Measurements from ENCODE around the gene ABCC4. TPM values are rescaled to one million over a fixed set of nuclear protein-coding genes. Genes with fewer than 3 reads are reported as not detected.

Gene ABCC4
- total and polyA plus RNA-seq, 8 donors = 1.5 to 87.2 (median 29.7) TPM

DNA sequence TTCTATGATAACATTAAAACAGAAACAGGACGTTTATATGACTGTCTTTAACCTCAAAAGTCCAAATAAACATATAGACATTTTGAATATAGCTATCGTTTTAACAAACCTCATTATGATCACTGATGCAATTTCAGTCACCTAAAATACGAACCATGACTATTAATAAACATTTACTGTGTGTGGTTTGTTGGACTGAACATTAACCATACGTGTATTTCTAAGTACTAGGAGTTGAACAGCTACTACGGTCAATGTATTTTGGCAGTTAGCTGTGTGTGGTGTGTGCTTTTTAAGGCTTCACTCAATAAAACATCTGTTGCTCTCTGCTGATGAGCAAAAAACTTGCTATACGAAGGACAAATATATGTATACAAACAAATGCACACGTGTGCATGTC is 281.4 kb downstream of the ABCC4 start:
- no peaks in the 10 kb centered on the region for H3K27me3 ChIP-seq
- no peak for TF ChIP-seq POLR2A (IDR thresholded peaks at IDR 0.05)
- no peak for TF ChIP-seq POLR2AphosphoS5 (IDR thresholded peaks at IDR 0.05)
- no peak for TF ChIP-seq EP300 (IDR thresholded peaks at IDR 0.05)
- TF ChIP-seq, protein P1, sequence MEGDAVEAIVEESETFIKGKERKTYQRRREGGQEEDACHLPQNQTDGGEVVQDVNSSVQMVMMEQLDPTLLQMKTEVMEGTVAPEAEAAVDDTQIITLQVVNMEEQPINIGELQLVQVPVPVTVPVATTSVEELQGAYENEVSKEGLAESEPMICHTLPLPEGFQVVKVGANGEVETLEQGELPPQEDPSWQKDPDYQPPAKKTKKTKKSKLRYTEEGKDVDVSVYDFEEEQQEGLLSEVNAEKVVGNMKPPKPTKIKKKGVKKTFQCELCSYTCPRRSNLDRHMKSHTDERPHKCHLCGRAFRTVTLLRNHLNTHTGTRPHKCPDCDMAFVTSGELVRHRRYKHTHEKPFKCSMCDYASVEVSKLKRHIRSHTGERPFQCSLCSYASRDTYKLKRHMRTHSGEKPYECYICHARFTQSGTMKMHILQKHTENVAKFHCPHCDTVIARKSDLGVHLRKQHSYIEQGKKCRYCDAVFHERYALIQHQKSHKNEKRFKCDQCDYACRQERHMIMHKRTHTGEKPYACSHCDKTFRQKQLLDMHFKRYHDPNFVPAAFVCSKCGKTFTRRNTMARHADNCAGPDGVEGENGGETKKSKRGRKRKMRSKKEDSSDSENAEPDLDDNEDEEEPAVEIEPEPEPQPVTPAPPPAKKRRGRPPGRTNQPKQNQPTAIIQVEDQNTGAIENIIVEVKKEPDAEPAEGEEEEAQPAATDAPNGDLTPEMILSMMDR (IDR thresholded peaks at IDR 0.05) = no peak
- H3K4me1 ChIP-seq = no peaks in the 10 kb centered on the region
- H3K9me3 ChIP-seq = no peaks in the 10 kb centered on the region
- H3K4me3 ChIP-seq = no peak overlapping the region
- no peak for DNase-seq
- peaks cover 0 to 13% (median 5%) of the 10 kb centered on the region in 4 donors for H3K36me3 ChIP-seq
- no peak overlapping the region for H3K27ac ChIP-seq
- 63 to 85% (median 76%) methylated on average over 7 of the region's 7 CpGs for WGBS, 5 donors
- intact Hi-C loops (cut with DNase I; ENCODE audit: low total_unique reads) = no loop called here

DNA sequence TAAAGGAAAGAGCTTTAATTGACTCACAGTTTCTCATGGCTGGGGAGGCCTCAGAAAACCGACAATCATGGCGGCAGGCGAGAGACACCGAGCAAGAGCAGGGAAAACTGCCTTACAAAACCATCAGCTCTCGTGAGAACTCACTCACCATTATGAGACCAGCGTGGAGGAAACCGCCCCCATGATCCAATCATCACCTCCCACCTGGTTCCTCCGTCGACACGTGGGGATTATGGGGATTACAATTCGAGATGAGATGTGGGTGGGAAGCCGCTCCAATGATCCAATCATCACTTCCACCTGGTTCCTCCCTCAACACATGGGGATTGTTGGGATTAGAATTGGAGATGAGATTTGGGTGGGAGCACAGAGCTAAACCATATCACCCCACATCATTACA is 293.9 kb downstream of the ABCC4 start:
- no peak for DNase-seq
- no peak overlapping the region for H3K27ac ChIP-seq
- TF ChIP-seq POLR2AphosphoS5 (IDR thresholded peaks at IDR 0.05) = no peak
- no peak for TF ChIP-seq POLR2A (IDR thresholded peaks at IDR 0.05)
- TF ChIP-seq, protein P1 (IDR thresholded peaks at IDR 0.05) = no peak
- no peak for TF ChIP-seq EP300 (IDR thresholded peaks at IDR 0.05)
- no peaks in the 10 kb centered on the region for H3K36me3 ChIP-seq
- H3K9me3 ChIP-seq = no peaks in the 10 kb centered on the region
- H3K4me1 ChIP-seq = peaks cover 7 to 17% (median 15%) of the 10 kb centered on the region in 4 donors
- H3K27me3 ChIP-seq = peaks cover 0 to 20% (median 7%) of the 10 kb centered on the region in 3 donors
- WGBS, 5 donors = 89 to 95% (median 93%) methylated on average over 12 of the region's 12 CpGs
- H3K4me3 ChIP-seq = no peak overlapping the region
- intact Hi-C loops (cut with DNase I; ENCODE audit: low total_unique reads) = no loop called here

DNA sequence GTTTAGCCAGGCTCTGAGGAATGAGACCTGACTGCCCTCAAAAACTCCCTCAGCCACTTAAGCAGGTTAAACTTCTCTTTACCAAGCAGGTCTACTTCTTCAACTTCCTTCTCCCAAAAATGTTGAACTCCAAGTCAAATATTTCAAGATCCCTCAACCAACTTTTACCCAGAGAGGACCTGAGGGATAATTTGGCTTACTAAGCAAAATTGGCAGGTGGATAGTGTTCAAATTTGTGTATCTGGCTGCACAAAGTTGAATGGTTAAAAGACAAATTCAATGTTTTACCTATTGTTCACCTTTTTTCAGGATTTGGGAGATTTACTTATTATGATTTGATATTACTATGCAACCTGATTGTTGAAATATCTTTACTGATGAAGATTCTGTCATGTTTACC is 296.0 kb downstream of the ABCC4 start:
- Histone ChIP-seq H3K27ac (no peak overlapping the region), H3K9me3 (no peaks in the 10 kb centered on the region), H3K27me3 (peaks cover 0 to 33% (median 7%) of the 10 kb centered on the region in 3 donors), H3K4me3 (no peak overlapping the region), H3K36me3 (no peaks in the 10 kb centered on the region), H3K4me1 (peaks cover 7 to 17% (median 15%) of the 10 kb centered on the region in 4 donors)
- intact Hi-C loops (cut with DNase I; ENCODE audit: low total_unique reads) = no loop called here
- TF ChIP-seq, protein P1 (IDR thresholded peaks at IDR 0.05) = no peak
- no peak for TF ChIP-seq POLR2A (IDR thresholded peaks at IDR 0.05)
- TF ChIP-seq EP300 (IDR thresholded peaks at IDR 0.05) = no peak
- no peak for TF ChIP-seq POLR2AphosphoS5 (IDR thresholded peaks at IDR 0.05)
- no peak for DNase-seq

DNA sequence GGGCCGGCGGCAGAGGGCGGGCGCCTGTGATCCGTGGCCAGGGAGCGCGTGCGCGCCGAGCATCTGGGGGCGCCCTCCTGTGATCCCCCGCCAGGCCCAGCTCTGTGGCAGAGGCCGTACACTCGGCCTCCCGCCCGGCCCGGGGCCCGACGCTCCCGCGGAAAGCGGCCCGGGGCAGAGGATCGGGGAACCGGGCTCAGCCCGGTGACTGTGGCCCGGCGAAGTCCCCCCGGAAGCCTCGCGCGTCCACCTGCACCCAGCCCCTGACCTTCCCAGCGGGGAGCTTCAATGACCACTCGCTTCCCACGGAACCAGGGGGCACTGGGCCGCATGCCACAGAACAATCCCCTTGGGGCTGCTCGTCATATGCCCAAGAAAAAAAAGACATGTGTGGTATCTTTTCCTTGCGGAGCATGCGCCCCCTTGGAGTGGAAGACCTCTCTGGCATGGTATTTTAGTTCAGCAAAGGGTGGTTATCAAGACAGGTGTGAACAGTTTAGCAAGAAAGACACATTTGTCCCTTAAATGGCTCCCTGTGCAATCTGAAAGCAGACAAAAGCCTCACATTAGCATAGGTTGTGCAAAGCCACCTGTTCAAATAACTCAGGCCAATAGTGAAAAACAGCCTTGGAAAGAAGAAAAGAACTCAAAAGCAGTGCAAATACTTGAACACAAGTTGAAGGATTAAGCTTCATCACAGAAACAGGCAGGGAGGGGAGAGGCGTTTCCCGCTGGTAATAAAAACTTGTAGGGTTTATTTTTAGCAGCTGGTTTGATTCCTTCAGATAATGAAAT is 298.0 kb downstream of the ABCC4 start:
- peak overlapping the region; percentile 26 to 49 (median 32) for H3K4me3 ChIP-seq
- no peak for TF ChIP-seq POLR2AphosphoS5 (IDR thresholded peaks at IDR 0.05)
- TF ChIP-seq POLR2A (IDR thresholded peaks at IDR 0.05) = no peak
- no peak for TF ChIP-seq EP300 (IDR thresholded peaks at IDR 0.05)
- TF ChIP-seq, protein P1 (IDR thresholded peaks at IDR 0.05) = no peak
- intact Hi-C loops (cut with DNase I; ENCODE audit: low total_unique reads) = no loop called here

More for the DNA sequence above, 298.0 kb downstream of the ABCC4 start:
- Histone ChIP-seq H3K4me1 (peaks cover 7 to 17% (median 15%) of the 10 kb centered on the region in 4 donors), H3K27me3 (peaks cover 0 to 33% (median 7%) of the 10 kb centered on the region in 3 donors), H3K36me3 (no peaks in the 10 kb centered on the region), H3K9me3 (no peaks in the 10 kb centered on the region), H3K27ac (peak overlapping the region in 2 of 5 donors; percentile 28 to 46)
- peak in 1 of 2 donors; percentile 62 for DNase-seq
- WGBS, 5 donors = 5 to 26% (median 12%) methylated on average over 7 to 41 of the region's 41 CpGs

Data from stomach (tissue), 9 donors.